Spleen (tissue), 3 donors: ENCODE results near the gene RPP30.

ENCODE experiments used
- POLR2A ChIP-seq, 3 donors: fragments of 450-650 bp; IDR thresholded peaks; one replicate each; pipeline ENCODE4 v1.5.1; 2017; ENCODE audit warnings: antibody characterized with exemption in 3 of 3, mild to moderate bottlenecking in 1 of 3
- POLR2AphosphoS5 ChIP-seq, 3 donors: sonication (generic); formaldehyde crosslinking; IDR thresholded peaks; one replicate each; pipeline ENCODE4 v1.5.1; 2017; ENCODE audit warnings: antibody characterized with exemption in 3 of 3

- TF ChIP-seq POLR2AphosphoS5 (IDR thresholded peaks at IDR 0.05), result no peak
- no peak for TF ChIP-seq POLR2A (IDR thresholded peaks at IDR 0.05)
Observed at GRCh38 chr10:90847436-90847835, 24.3 kb upstream of the RPP30 start.
